Gastroesophageal sphincter (tissue), 2 donors: ENCODE measurements around the gene SEC61G.

Experiments used
- EP300 ChIP-seq: sonication (generic); formaldehyde crosslinking; IDR thresholded peaks from one replicate; pipeline ENCODE4 v1.6.1; 2017; ENCODE audit warnings: antibody characterized with exemption, mild to moderate bottlenecking
- POLR2AphosphoS5 ChIP-seq: sonication (generic); formaldehyde crosslinking; IDR thresholded peaks from one replicate; pipeline ENCODE4 v1.6.1; 2017; ENCODE audit warnings: antibody characterized with exemption

DNA sequence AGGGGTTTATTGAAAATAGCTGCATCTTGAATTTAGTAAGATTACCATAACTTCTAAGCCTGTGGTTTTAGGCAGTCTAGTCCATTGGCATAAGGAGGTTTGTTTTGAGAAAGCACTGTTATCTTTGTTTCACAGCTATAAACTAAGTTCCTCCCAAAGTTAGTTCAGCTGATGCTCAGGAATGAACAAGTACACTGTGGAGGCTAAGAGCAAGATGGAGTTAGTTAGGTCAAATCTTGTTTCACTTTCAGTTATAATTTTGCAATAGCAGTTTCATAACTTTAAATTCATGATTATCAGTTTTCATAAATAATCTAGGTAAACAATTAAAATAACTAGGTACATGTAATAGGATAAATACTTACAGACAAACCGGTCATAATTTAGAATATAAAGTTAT, 15.4 kb downstream of the SEC61G start:
- TF ChIP-seq EP300 (no peak), POLR2AphosphoS5 (no peak)
